ENCODE data around the gene RFX7.

The RFX7 gene

DNA sequence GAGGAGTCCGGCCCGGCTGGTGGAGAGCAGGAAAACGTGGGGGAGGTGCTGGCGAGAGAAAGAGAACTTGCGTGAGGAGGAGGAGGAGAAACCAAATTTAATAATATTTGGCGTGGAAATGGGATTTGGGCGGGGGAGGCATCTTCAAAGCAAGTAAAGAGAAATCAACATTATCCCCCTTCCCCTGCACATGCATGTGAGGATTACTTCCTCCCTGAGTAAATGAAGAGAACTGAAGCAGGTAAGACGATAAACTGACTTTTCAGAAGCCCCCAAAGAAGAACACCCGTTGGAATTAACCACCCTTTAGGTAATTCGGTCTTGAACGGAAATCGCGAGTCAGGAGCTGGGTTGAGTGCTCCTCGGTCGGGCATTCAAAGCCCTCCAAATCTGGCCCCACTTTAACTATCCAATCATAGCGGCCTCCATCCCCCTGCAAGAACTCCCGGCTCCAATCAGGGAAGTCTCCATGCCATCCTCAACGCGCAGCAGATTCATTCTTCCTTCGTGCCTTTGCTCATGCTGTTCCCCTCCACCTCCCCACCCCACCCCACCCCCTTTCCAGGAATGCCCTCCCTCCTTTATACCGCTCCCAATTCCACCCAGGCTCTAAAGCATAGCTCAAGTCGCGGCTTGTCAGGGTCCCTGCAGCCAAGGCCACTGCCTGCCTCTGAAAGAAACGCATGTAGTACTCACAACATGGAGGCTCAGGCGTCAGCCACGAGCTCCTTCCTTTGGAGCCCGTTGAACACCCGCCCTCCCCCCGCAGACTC lies 545 bp upstream of the RFX7 start:
- peak; percentile 70 for DNase-seq (ENCODE audit: low read depth)

GRCh38 chr15:56242576-56243162 lies 1.0 kb downstream of the RFX7 start:
- DNase-seq (ENCODE audit: low read depth): no peak

- DNase-seq (ENCODE audit: low read depth): no peak
Measured at GRCh38 chr15:56241374-56242105, 2.1 kb downstream of the RFX7 start.

GRCh38 chr15:56240390-56240789 lies 3.3 kb downstream of the RFX7 start:
- DNase-seq (ENCODE audit: low read depth): no peak

DNA sequence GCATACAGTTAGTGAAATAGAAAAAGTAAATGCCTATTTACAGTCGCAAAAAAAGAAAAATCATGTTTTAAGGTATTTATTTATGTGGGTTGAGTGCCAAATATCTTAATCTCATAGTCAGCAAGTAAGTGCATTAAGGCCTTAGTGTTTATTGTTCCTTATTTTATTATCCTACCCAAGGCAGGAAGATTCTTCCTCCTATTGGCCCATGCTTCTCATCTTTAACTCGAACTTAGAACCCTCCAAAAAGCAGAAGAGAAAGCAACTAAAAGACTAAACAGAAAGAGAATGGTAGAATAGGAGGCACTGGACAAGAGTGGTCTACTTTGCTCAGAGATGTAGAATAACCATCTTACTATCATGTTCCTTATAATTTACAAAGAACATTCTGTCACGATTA lies 7.5 kb downstream of the RFX7 start:
- no peak for DNase-seq (ENCODE audit: low read depth)

- DNase-seq (ENCODE audit: low read depth): no peak
Measured at GRCh38 chr15:56234804-56235203, 8.9 kb downstream of the RFX7 start.

GRCh38 chr15:56233549-56233948 lies 10.1 kb downstream of the RFX7 start:
- no peak for DNase-seq (ENCODE audit: low read depth)

DNA sequence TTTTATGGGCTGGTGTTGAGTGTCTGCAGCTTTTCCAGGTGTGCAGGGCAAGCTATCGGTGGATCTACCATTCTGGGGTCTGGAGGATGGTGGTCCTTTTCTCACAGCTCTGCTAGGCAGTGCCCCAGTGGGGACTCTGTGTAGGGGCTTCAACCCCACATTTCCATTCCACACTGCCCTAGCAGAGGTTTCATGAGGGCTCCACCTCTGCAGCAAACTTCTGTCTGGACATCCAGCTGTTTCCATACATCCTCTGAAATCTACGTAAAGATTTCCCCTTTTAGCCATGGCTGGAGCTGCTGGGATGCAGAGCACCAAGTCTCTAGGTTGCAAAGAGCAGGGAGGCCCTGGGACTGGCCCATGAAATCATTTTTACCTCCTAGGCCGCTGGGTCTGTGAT lies 11.6 kb downstream of the RFX7 start:
- no peak for DNase-seq (ENCODE audit: low read depth)

DNA sequence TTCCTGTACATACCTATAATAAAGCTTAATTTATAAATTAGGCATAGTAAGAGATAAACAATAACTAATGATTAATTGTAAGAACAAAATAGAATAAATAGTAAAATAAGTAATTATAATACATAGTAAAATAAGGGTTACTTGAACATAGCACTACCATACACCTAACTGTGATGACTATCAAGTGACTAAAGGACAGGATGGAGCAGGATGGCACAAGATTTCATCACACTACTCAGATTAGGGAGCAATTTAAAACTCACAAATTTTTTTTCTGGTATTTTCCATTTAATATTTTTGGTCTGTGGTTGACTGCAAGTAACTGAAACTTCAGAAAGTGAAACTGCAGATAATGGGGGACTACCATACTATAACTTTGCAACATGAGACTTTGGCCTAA lies 14.8 kb downstream of the RFX7 start:
- DNase-seq (ENCODE audit: low read depth): no peak

GRCh38 chr15:56228352-56228751 lies 15.3 kb downstream of the RFX7 start:
- no peak for DNase-seq (ENCODE audit: low read depth)

DNA sequence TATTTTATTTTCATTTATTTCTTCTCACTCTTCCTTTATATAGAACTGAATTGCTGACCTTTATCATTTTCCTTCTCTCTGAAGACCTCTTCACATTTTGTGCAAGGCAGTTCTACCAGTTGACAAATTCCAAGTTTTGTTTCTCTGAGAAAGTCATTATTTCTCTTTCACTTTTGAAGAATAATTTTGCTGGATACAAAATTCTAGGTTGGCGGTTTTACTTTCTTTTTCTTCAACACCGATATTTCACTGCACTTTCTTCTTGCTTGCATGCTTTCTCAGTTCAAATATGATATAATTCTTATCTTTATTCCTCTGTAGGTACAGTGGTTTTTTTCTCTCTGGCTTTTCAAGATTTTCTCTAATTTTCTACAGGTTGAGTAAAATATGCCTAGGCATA lies 15.9 kb downstream of the RFX7 start:
- no peak for DNase-seq (ENCODE audit: low read depth)

DNA sequence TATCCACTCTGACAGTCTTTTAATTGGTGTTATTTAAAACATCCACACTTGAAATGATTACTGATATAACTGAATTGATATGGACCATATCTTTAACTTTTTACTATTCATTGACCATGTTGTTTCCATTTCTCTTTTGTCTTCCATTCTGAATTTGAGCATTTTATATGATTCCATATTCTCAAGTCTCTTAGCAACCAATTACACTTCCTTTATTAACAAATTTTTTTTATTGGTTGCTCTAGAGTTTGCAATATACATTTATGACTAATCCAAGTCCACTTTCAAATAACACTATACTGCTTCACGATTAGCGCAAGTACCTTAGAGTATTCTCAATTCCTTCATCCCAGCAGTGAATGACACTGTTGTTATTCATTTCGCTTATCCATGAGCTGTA lies 16.4 kb downstream of the RFX7 start:
- DNase-seq (ENCODE audit: low read depth): no peak

GRCh38 chr15:56225520-56225919 lies 18.2 kb downstream of the RFX7 start:
- DNase-seq (ENCODE audit: low read depth): no peak

GRCh38 chr15:56222302-56222701 lies 21.4 kb downstream of the RFX7 start:
- DNase-seq (ENCODE audit: low read depth): no peak

DNA sequence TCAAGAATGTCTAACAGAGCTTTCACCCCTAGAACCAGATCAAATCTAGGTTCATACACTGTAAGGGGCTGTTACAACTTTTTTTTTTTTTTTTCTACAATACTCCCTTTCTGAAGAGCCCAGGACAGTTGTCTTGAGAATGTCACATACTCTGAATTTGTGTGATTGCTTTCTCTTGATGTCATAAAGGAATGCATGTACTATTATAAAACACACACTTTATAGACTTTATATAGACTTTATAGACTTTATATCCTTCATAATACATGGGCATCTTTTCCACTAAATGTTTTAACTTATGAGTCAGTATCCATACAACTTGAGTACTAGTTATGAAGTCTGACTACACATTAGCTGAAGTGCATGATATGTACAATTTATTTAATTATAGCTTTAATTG lies 26.3 kb downstream of the RFX7 start:
- DNase-seq (ENCODE audit: low read depth): no peak

DNA sequence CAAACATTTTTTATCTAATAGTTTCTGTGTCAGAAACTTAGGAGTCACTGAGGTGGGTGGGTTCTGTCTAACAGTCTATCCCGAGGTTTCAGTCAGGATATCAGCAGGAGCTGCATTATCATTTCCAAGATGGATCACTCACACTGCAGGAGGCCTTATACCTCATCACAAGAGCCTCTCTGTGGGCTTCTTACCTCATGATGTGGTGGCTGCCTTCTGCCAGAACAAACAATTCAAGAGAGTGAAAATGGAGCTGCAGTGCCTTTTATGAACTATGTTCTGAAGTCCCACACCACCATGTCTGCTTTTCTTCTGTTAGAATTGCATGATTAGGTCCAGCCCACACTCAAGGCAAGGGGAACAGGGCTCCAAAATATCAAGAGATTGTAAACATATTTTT lies 27.9 kb downstream of the RFX7 start:
- peak; percentile 62 for DNase-seq (ENCODE audit: low read depth)

- no peak for DNase-seq (ENCODE audit: low read depth)
Measured at GRCh38 chr15:56211960-56212550, 31.6 kb downstream of the RFX7 start.

- no peak for DNase-seq (ENCODE audit: low read depth)
Measured at GRCh38 chr15:56211064-56211463, 32.6 kb downstream of the RFX7 start.

GRCh38 chr15:56208641-56209155 lies 35.0 kb downstream of the RFX7 start:
- DNase-seq (ENCODE audit: low read depth): no peak

DNA sequence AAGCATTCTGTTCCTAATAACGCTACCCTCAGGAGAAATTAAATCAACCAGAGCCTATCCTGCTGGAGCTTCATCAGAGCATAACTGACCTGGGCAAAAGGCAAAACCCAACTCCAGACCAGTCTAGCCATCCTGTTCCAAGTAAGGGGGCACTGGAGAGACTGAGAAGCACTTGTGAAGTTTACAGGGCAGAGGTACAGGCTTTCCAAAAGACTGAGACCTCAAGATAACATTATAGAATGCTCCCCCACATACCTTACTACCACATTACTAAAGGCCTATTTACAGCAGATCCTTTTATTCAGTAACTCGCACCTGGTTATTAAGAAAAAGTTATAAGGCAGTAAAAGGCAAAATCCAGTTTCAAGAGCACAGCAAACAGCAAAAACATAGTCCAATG lies 35.5 kb downstream of the RFX7 start:
- DNase-seq (ENCODE audit: low read depth): no peak

DNA sequence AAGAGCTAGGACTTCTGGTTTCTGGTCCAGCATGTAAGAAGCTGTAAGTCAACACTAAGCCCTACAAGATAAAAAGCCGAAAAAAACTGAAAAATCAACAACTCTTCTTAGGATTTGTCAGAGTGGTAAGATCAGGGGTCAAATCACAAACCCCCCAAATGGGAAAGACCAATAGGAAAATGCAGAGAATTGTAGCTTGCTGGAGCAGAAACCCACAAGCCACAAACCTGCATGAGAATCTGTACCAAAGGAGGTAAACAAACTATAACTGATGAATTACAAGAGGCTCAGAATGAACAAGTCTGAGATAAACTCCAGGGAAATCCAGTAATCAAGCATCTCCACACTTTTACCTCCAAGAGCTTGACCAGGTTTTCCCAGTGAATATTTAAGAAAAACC lies 36.0 kb downstream of the RFX7 start:
- DNase-seq (ENCODE audit: low read depth): peak; percentile 62

DNA sequence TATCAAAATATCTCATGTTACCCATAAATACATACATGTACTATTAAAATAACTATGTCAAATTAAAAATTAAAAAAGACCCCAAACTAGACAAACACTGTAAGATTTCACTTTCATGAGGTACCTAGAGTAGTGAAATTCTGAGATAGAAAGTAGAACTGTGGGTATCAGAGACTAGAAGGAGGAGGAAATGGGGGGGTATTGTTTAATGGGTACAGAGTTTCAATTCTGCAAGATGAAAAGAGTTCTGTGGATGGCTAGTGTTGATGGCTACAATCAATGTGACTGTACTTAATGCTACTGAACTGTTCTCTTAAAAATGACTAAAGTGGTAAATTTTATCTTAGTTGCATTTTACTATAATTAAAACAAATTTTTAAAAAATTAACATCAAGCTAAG lies 36.6 kb downstream of the RFX7 start:
- no peak for DNase-seq (ENCODE audit: low read depth)

Data from amniotic epithelial cell (primary cell).